Measurements from ENCODE around the gene EXOC4. TPM values are rescaled to one million over a fixed set of nuclear protein-coding genes. Genes with fewer than 3 reads are reported as not detected.

The EXOC4 gene
- total and polyA plus RNA-seq, 7 donors, result 7.6 to 63.0 (median 29.1) TPM

GRCh38 chr7:133613250-133613790 lies 360.4 kb downstream of the EXOC4 start:
- H3K9me3 ChIP-seq, result no peaks in the 10 kb centered on the region
- WGBS, 3 donors, result 80 to 89% (median 84%) methylated on average over 8 of the region's 8 CpGs
- H3K27ac ChIP-seq, result no peak overlapping the region
- H3K36me3 ChIP-seq (ENCODE audit: insufficient read depth in 1 of 2, low read depth in 1 of 2), result no peaks in the 10 kb centered on the region
- no peak overlapping the region for H3K4me3 ChIP-seq
- TF ChIP-seq, protein P1, sequence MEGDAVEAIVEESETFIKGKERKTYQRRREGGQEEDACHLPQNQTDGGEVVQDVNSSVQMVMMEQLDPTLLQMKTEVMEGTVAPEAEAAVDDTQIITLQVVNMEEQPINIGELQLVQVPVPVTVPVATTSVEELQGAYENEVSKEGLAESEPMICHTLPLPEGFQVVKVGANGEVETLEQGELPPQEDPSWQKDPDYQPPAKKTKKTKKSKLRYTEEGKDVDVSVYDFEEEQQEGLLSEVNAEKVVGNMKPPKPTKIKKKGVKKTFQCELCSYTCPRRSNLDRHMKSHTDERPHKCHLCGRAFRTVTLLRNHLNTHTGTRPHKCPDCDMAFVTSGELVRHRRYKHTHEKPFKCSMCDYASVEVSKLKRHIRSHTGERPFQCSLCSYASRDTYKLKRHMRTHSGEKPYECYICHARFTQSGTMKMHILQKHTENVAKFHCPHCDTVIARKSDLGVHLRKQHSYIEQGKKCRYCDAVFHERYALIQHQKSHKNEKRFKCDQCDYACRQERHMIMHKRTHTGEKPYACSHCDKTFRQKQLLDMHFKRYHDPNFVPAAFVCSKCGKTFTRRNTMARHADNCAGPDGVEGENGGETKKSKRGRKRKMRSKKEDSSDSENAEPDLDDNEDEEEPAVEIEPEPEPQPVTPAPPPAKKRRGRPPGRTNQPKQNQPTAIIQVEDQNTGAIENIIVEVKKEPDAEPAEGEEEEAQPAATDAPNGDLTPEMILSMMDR (IDR thresholded peaks at IDR 0.05), result no peak
- no peaks in the 10 kb centered on the region for H3K27me3 ChIP-seq (ENCODE audit: insufficient read depth in 3 of 3, low read length in 2 of 3)
- intact Hi-C loops (cut with DNase I), result no loop called here
- no peak for ATAC-seq
- H3K4me1 ChIP-seq, result no peaks in the 10 kb centered on the region
- no peak for DNase-seq

DNA sequence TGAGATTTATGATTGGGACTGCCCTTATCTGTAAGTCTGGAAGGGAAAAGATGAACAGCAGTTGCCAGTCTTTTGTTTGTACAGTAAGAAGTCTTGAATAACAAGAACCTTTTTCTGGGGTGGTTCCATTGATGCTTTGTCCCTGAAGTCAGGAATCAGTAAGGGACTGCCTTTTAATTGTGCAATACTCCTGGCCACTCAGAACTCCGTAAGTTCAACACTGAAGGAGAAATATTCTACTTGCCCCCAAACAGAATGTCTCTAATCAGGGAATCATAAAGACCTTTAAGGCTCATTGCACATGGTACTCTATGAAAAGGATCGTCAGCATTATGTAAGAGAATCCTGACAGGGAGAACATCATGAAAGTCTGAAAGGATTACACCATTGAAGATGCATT lies 361.4 kb downstream of the EXOC4 start:
- Histone ChIP-seq H3K27ac (no peak overlapping the region), H3K4me3 (no peak overlapping the region), H3K36me3 (ENCODE audit: insufficient read depth in 1 of 2, low read depth in 1 of 2) (no peaks in the 10 kb centered on the region), H3K27me3 (ENCODE audit: insufficient read depth in 3 of 3, low read length in 2 of 3) (no peaks in the 10 kb centered on the region), H3K9me3 (no peaks in the 10 kb centered on the region), H3K4me1 (no peaks in the 10 kb centered on the region)
- TF ChIP-seq, protein P1 (IDR thresholded peaks at IDR 0.05), result no peak
- intact Hi-C loops (cut with DNase I), result no loop called here
- ATAC-seq (no peak), DNase-seq (no peak)
- 95 to 100% (median 98%) methylated on average over 2 of the region's 2 CpGs for WGBS, 3 donors

DNA sequence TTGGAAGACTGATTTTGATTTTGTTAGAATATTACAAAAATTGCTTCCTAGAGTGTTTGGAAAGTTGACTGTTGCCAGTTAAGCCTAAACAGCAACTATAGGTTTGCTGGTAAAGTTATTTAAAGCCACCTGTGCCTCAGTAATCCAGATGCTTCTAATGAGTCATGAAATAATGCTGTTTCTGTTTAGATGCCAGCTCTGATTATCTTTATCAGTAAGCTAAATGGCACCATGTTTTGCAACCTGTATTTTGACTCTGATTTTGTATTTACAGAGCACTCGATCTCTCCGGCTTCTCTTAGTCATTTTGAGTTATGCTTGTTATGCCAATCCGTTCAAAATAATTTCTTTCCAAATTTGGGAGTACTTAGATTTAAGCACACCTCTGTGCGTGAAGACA lies 366.1 kb downstream of the EXOC4 start:
- no peak for DNase-seq
- ATAC-seq, result no peak
- TF ChIP-seq, protein P1 (IDR thresholded peaks at IDR 0.05), result no peak
- Histone ChIP-seq H3K36me3 (ENCODE audit: insufficient read depth in 1 of 2, low read depth in 1 of 2) (no peaks in the 10 kb centered on the region), H3K4me1 (no peaks in the 10 kb centered on the region), H3K27ac (no peak overlapping the region), H3K4me3 (no peak overlapping the region), H3K9me3 (no peaks in the 10 kb centered on the region), H3K27me3 (ENCODE audit: insufficient read depth in 3 of 3, low read length in 2 of 3) (no peaks in the 10 kb centered on the region)
- intact Hi-C loops (cut with DNase I), result no loop called here
- WGBS, 3 donors, result 83 to 97% (median 88%) methylated on average over 4 of the region's 4 CpGs

DNA sequence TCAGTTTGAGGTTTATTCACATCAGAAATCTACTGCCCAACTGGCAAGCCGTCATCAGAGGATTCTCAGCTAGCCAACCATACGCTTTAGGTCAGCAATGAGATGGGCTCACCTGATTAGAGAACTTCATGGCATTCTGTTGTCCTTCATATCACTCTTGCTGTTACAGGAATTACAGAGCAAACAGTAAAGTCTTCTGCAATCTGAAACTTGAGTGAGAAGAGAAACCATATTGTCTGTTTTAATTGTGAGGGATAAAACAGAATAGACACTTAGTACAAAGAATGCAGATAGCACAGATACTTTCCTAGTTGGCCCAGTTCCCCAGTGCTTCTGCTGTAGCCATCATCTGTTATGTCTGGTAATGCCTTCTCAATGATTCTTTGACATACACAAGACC lies 366.6 kb downstream of the EXOC4 start:
- WGBS, 3 donors, result 82 to 89% (median 88%) methylated on average over 2 of the region's 2 CpGs
- DNase-seq (no peak), ATAC-seq (no peak)
- no peaks in the 10 kb centered on the region for H3K9me3 ChIP-seq
- no peaks in the 10 kb centered on the region for H3K27me3 ChIP-seq (ENCODE audit: insufficient read depth in 3 of 3, low read length in 2 of 3)
- TF ChIP-seq, protein P1 (IDR thresholded peaks at IDR 0.05), result no peak
- intact Hi-C loops (cut with DNase I), result no loop called here
- no peaks in the 10 kb centered on the region for H3K36me3 ChIP-seq (ENCODE audit: insufficient read depth in 1 of 2, low read depth in 1 of 2)
- no peak overlapping the region for H3K4me3 ChIP-seq
- no peaks in the 10 kb centered on the region for H3K4me1 ChIP-seq
- H3K27ac ChIP-seq, result no peak overlapping the region

DNA sequence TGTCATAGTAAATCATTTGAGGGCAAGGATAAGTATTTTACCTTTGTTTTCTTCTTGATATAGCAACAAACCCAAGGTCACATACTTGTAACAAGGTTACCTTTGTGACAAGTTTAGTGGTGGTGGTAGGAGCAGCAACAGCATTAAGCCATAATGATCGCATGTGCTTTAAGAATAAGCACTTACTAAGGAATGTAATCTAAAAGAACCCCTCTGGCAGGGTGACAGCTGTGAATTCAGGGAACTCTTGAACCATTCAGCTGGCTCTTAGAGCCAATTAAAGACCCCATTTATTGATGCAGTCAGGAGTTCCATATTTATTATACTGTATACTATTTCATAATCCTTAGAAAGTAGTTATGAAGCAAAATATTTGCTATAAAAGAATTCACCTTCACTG lies 370.8 kb downstream of the EXOC4 start:
- no peak overlapping the region for H3K27ac ChIP-seq
- intact Hi-C loops (cut with DNase I), result no loop called here
- DNase-seq (no peak), ATAC-seq (no peak)
- no peak overlapping the region for H3K4me3 ChIP-seq
- H3K36me3 ChIP-seq (ENCODE audit: insufficient read depth in 1 of 2, low read depth in 1 of 2), result no peaks in the 10 kb centered on the region
- TF ChIP-seq, protein P1 (IDR thresholded peaks at IDR 0.05), result no peak
- H3K4me1 ChIP-seq, result no peaks in the 10 kb centered on the region
- no peaks in the 10 kb centered on the region for H3K27me3 ChIP-seq (ENCODE audit: insufficient read depth in 3 of 3, low read length in 2 of 3)
- H3K9me3 ChIP-seq, result no peaks in the 10 kb centered on the region
- WGBS, 3 donors, result 87 to 98% (median 92%) methylated on average over 1 of the region's 1 CpG
